ENCODE data around the gene TMEM220. TPM values are rescaled to one million over a fixed set of nuclear protein-coding genes. Genes with fewer than 3 reads are reported as not detected.

The TMEM220 gene
- total RNA-seq, 2 experiments from 2014 or later: 2.9 to 3.2 TPM

DNA sequence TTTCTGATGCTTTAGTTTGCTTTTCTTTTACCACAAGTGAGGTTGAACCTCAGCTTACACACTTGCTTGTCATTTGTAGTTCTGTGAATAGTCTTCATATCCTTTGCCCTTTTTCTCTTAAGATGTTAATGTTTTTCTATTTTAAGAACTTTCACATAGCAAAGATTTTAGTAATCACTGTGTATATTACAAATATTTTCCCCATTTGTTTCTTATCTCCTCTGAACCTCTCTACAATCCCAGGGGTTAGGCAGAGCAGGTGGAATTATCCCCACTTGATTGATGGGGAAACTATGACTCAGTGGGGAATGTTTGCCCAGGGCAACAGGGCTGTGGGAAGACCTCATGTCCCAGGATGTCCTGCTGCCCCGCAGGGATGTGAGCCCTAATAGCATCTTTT is 61.0 kb downstream of the TMEM220 start:
- Mint-ChIP-seq H3K36me3 (ENCODE audit: low read depth) (peaks cover 31% of the 10 kb centered on the region), H3K4me1 (ENCODE audit: low read depth) (no peaks in the 10 kb centered on the region), H3K27me3 (no peaks in the 10 kb centered on the region), H3K4me3 (no peak overlapping the region), H3K27ac (no peak overlapping the region), H3K9me3 (no peaks in the 10 kb centered on the region)
- TF ChIP-seq, protein P1, sequence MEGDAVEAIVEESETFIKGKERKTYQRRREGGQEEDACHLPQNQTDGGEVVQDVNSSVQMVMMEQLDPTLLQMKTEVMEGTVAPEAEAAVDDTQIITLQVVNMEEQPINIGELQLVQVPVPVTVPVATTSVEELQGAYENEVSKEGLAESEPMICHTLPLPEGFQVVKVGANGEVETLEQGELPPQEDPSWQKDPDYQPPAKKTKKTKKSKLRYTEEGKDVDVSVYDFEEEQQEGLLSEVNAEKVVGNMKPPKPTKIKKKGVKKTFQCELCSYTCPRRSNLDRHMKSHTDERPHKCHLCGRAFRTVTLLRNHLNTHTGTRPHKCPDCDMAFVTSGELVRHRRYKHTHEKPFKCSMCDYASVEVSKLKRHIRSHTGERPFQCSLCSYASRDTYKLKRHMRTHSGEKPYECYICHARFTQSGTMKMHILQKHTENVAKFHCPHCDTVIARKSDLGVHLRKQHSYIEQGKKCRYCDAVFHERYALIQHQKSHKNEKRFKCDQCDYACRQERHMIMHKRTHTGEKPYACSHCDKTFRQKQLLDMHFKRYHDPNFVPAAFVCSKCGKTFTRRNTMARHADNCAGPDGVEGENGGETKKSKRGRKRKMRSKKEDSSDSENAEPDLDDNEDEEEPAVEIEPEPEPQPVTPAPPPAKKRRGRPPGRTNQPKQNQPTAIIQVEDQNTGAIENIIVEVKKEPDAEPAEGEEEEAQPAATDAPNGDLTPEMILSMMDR (IDR thresholded peaks at IDR 0.05): no peak
- ATAC-seq (ENCODE audit: poor library complexity): no peak
- no peaks in the 10 kb centered on the region for H3K4me1 ChIP-seq (ENCODE audit: insufficient read depth, low read length)
- H3K4me3 ChIP-seq (ENCODE audit: low read length): no peak overlapping the region
- no peaks in the 10 kb centered on the region for H3K9me3 ChIP-seq (ENCODE audit: control insufficient read depth in 1 of 2, insufficient read depth in 1 of 2, low read length in 2 of 2)
- no peak for DNase-seq
- intact Hi-C loops (cut with DNase I, micrococcal nuclease): no loop called here
- ChIA-PET CTCF (interaction anchor here (0.7 kb wide), 1 partner anchor 139 kb away, joined by 3 read pairs; no protein-coding TSS in a partner anchor), POLR2A (no interaction called here)
- H3K36me3 ChIP-seq (ENCODE audit: insufficient read depth, low read length): no peaks in the 10 kb centered on the region
- no peak overlapping the region for H3K27ac ChIP-seq (ENCODE audit: low read depth in 1 of 2, low read length in 2 of 2)
- no peaks in the 10 kb centered on the region for H3K27me3 ChIP-seq (ENCODE audit: control insufficient read depth in 1 of 2, insufficient read depth in 2 of 2, low read length in 2 of 2)

DNA sequence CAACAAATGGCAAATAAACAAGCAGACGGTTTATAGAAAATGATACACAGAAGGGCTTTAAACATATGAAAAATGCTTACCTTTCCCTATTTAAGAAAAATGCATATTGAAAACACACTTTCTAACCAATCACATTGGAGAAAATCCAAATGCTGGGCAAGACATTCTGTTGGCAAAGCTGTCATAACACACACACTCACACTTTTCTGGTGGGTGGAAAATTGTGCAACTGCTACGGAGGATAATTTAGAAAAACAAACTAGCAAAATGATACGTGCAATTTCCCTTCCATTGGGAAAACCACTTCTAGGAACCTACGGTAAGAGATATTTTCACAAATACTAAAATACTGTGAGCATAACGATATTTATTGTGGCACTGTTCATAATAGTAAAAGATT is 62.9 kb downstream of the TMEM220 start:
- Histone ChIP-seq H3K9me3 (ENCODE audit: control insufficient read depth in 1 of 2, insufficient read depth in 1 of 2, low read length in 2 of 2) (no peaks in the 10 kb centered on the region), H3K36me3 (ENCODE audit: insufficient read depth, low read length) (no peaks in the 10 kb centered on the region), H3K4me3 (ENCODE audit: low read length) (no peak overlapping the region), H3K4me1 (ENCODE audit: insufficient read depth, low read length) (no peaks in the 10 kb centered on the region), H3K27me3 (ENCODE audit: control insufficient read depth in 1 of 2, insufficient read depth in 2 of 2, low read length in 2 of 2) (no peaks in the 10 kb centered on the region), H3K27ac (ENCODE audit: low read depth in 1 of 2, low read length in 2 of 2) (no peak overlapping the region)
- no peak for DNase-seq
- no peaks in the 10 kb centered on the region for H3K27me3 Mint-ChIP-seq
- no peak for ATAC-seq (ENCODE audit: poor library complexity)
- intact Hi-C loops (cut with DNase I, micrococcal nuclease): no loop called here
- ChIA-PET CTCF (interaction anchor here (0.7 kb wide), 1 partner anchor 8 kb away, joined by 3 read pairs; no protein-coding TSS in a partner anchor), POLR2A (no interaction called here)
- TF ChIP-seq, protein P1 (IDR thresholded peaks at IDR 0.05): no peak
- no peak overlapping the region for H3K27ac Mint-ChIP-seq
- peaks cover 24% of the 10 kb centered on the region for H3K36me3 Mint-ChIP-seq (ENCODE audit: low read depth)
- H3K4me1 Mint-ChIP-seq (ENCODE audit: low read depth): no peaks in the 10 kb centered on the region
- no peak overlapping the region for H3K4me3 Mint-ChIP-seq
- H3K9me3 Mint-ChIP-seq: no peaks in the 10 kb centered on the region

DNA sequence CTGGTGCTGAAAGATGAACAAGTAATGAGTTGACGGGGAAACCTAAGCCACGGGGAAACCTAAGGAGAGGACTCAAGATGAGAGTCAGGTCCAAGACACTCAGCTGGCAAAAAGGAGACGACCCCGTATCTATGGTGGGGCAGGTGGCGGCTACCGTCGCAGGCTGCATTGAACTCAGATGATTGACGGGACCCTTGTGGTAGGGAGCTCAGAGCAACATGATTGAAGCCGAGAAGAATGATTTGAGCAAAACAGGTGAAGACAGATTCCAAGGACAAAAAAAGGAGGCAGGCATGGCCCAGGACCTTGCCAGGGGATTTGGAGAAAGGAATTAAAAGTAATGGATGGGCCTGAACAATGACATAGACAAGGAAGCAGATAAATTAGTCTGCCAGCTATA is 65.3 kb downstream of the TMEM220 start:
- Mint-ChIP-seq H3K36me3 (ENCODE audit: low read depth) (peaks cover 30% of the 10 kb centered on the region), H3K4me1 (ENCODE audit: low read depth) (no peaks in the 10 kb centered on the region), H3K9me3 (no peaks in the 10 kb centered on the region), H3K27ac (no peak overlapping the region), H3K27me3 (no peaks in the 10 kb centered on the region), H3K4me3 (no peak overlapping the region)
- no peaks in the 10 kb centered on the region for H3K27me3 ChIP-seq (ENCODE audit: control insufficient read depth in 1 of 2, insufficient read depth in 2 of 2, low read length in 2 of 2)
- POLR2A ChIA-PET: no interaction called here
- H3K4me1 ChIP-seq (ENCODE audit: insufficient read depth, low read length): no peaks in the 10 kb centered on the region
- H3K9me3 ChIP-seq (ENCODE audit: control insufficient read depth in 1 of 2, insufficient read depth in 1 of 2, low read length in 2 of 2): no peaks in the 10 kb centered on the region
- TF ChIP-seq, protein P1 (IDR thresholded peaks at IDR 0.05): no peak
- no peak for ATAC-seq (ENCODE audit: poor library complexity)
- no peak for DNase-seq
- H3K4me3 ChIP-seq (ENCODE audit: low read length): no peak overlapping the region
- CTCF ChIA-PET: no interaction called here
- intact Hi-C loops (cut with DNase I, micrococcal nuclease): no loop called here
- H3K36me3 ChIP-seq (ENCODE audit: insufficient read depth, low read length): no peaks in the 10 kb centered on the region
- no peak overlapping the region for H3K27ac ChIP-seq (ENCODE audit: low read depth in 1 of 2, low read length in 2 of 2)

Other genes with a start within 250 kb of the TMEM220 start
- not detected for gene MYH1, start 211.5 kb downstream of the TMEM220 start, total RNA-seq
- not detected for gene MYH2, start 180.4 kb downstream of the TMEM220 start, total RNA-seq
- 1 to 10 TPM; 5.4 to 5.6 TPM for gene MYH3, start 72.7 kb downstream of the TMEM220 start, total RNA-seq
- gene SCO1, start 32.5 kb downstream of the TMEM220 start, total RNA-seq: 10 to 100 TPM; 15.3 to 18.2 TPM
- gene ADPRM, start 32.4 kb downstream of the TMEM220 start, total RNA-seq: 10 to 100 TPM; 34.2 to 35.0 TPM
- gene TMEM238L, start 74.1 kb upstream of the TMEM220 start, total RNA-seq: not detected
- gene PIRT, start 108.1 kb upstream of the TMEM220 start, total RNA-seq: not detected

Data from CD4-positive, alpha-beta T cell (primary cell).